CD14-positive monocyte (primary cell): ENCODE results near the gene SETBP1. TPM values are rescaled to one million over a fixed set of nuclear protein-coding genes. Genes with fewer than 3 reads are reported as not detected.

Source experiments
- DNase-seq, 3 donors: peaks; one replicate each; pipeline ENCODE4 v3.0.0-alpha.2; 2011 to 2022
- H2AFZ ChIP-seq: 2 replicates; pipeline ENCODE4 v1.6.0; 2012; ENCODE audit warnings: mild to moderate bottlenecking, low read depth, low read length, inconsistent platforms; ENCODE audit not compliant: insufficient read depth, poor library complexity, severe bottlenecking
- H3K27ac ChIP-seq, 2 donors: 1 replicate in 1 of 2; 2 replicates in 1 of 2; pipeline ENCODE4 v1.5.1; 2012 to 2013; ENCODE audit warnings: low read length in 2 of 2, control low read depth in 1 of 2, inconsistent platforms in 1 of 2, low read depth in 1 of 2, mild to moderate bottlenecking in 1 of 2
- H3K27me3 ChIP-seq, 2 donors: one replicate each; pipeline versions ENCODE4 v1.6.0 to v1.6.1; 2011 to 2013; ENCODE audit warnings: low read length in 2 of 2; ENCODE audit not compliant: control insufficient read depth in 2 of 2, insufficient read depth in 2 of 2
- H3K36me3 ChIP-seq, 2 donors: replicated peaks in 1 of 2; 1 replicate in 1 of 2; 2 replicates in 1 of 2; pipeline versions ENCODE4 v1.5.1 to v1.6.1; 2012 to 2013; ENCODE audit warnings: low read length in 2 of 2, control low read depth in 1 of 2, inconsistent platforms in 1 of 2, mild to moderate bottlenecking in 1 of 2; ENCODE audit not compliant: insufficient read depth in 2 of 2, control insufficient read depth in 1 of 2
- H3K4me1 ChIP-seq, 2 donors: 1 replicate in 1 of 2; 2 replicates in 1 of 2; pipeline versions ENCODE4 v1.5.1 to v1.6.1; 2012 to 2013; ENCODE audit warnings: low read length in 2 of 2, control low read depth in 1 of 2, inconsistent platforms in 1 of 2, mild to moderate bottlenecking in 1 of 2, moderate library complexity in 1 of 2; ENCODE audit not compliant: insufficient read depth in 2 of 2, control insufficient read depth in 1 of 2
- H3K4me2 ChIP-seq: replicated peaks from 2 replicates; pipeline ENCODE3; 2012; ENCODE audit warnings: low read length, moderate library complexity, mild to moderate bottlenecking; ENCODE audit not compliant: poor library complexity, severe bottlenecking; ENCODE audit errors: extremely low read depth
- H3K4me3 ChIP-seq, 3 experiments: fragments of 200-600 bp in 1 of 3; sonication (generic) in 1 of 3; replicated peaks in 1 of 3; 1 replicate in 2 of 3; 2 replicates in 1 of 3; pipeline ENCODE4 v1.5.1; 2011 to 2013; ENCODE audit warnings: low read length in 3 of 3, mild to moderate bottlenecking in 3 of 3, control low read depth in 2 of 3, low read depth in 2 of 3, inconsistent platforms in 1 of 3, moderate library complexity in 1 of 3
- H3K79me2 ChIP-seq: 2 replicates; pipeline ENCODE4 v1.6.0; 2012; ENCODE audit warnings: mild to moderate bottlenecking, control low read depth, inconsistent platforms, low read length, moderate library complexity; ENCODE audit not compliant: insufficient read depth
- H3K9ac ChIP-seq: 2 replicates; pipeline ENCODE4 v1.6.0; 2017; ENCODE audit warnings: low read length, mild to moderate bottlenecking; ENCODE audit not compliant: insufficient read depth, poor library complexity, severe bottlenecking
- H3K9me3 ChIP-seq, 2 donors: replicated peaks in 1 of 2; 1 replicate in 1 of 2; 2 replicates in 1 of 2; pipeline versions ENCODE4 v1.5.1 to v1.6.1; 2012 to 2013; ENCODE audit warnings: low read length in 2 of 2, control low read depth in 1 of 2; ENCODE audit not compliant: control insufficient read depth in 1 of 2, insufficient read depth in 1 of 2
- H4K20me1 ChIP-seq: 2 replicates; pipeline ENCODE4 v1.6.0; 2012; ENCODE audit warnings: mild to moderate bottlenecking, low read length, control low read depth, moderate library complexity; ENCODE audit not compliant: insufficient read depth
- H3K27ac Mint-ChIP-seq, 7 donors: one replicate each; pipeline ENCODE4 v1.8.0; 2020; ENCODE audit warnings: mild to moderate bottlenecking in 7 of 7, mixed read lengths in 7 of 7, moderate library complexity in 6 of 7, inconsistent platforms in 2 of 7
- H3K27me3 Mint-ChIP-seq, 3 donors: one replicate each; pipeline ENCODE4 v1.8.0; 2021 to 2022; ENCODE audit warnings: low read depth in 3 of 3, mild to moderate bottlenecking in 3 of 3, mixed read lengths in 3 of 3, moderate library complexity in 3 of 3, inconsistent platforms in 1 of 3
- H3K36me3 Mint-ChIP-seq, 2 donors: one replicate each; pipeline ENCODE4 v1.8.0; 2020; ENCODE audit warnings: mixed read lengths in 2 of 2, inconsistent platforms in 1 of 2, mild to moderate bottlenecking in 1 of 2
- H3K4me1 Mint-ChIP-seq: one replicate; pipeline ENCODE4 v1.8.0; 2020; ENCODE audit warnings: mild to moderate bottlenecking, mixed read lengths
- H3K4me3 Mint-ChIP-seq, 2 donors: one replicate each; pipeline ENCODE4 v1.8.0; 2020; ENCODE audit warnings: mild to moderate bottlenecking in 2 of 2, mixed read lengths in 2 of 2, moderate library complexity in 1 of 2
- H3K9me3 Mint-ChIP-seq, 7 donors: one replicate each; pipeline ENCODE4 v1.8.0; 2020 to 2022; ENCODE audit warnings: mixed read lengths in 7 of 7, mild to moderate bottlenecking in 6 of 7, moderate library complexity in 6 of 7, inconsistent platforms in 2 of 7
- CTCF ChIP-seq: fragments of 200-600 bp; IDR thresholded peaks from one replicate; pipeline ENCODE4 v1.8.0; 2022; ENCODE audit warnings: antibody characterized with exemption, mild to moderate bottlenecking
- WGBS: methylation state at CpG from one replicate; pipeline ENCODE4 v1.1.5; 2013; ENCODE audit warnings: missing lambda C conversion rate; ENCODE audit not compliant: insufficient coverage; 5-methylcytosine and 5-hydroxymethylcytosine counted together
- intact Hi-C, 2 donors: fragments of 100-400 bp; cut with micrococcal nuclease; formaldehyde crosslinking; loops; one replicate each; pipeline versions ENCODE4 v1.15.0 to v1.15.1; 2023
- polyA plus RNA-seq, 3 donors: library from polyadenylated mRNA; depleted of rRNA in 1 of 3; unstranded in 2 of 3; stranded (reverse) in 1 of 3; fragments of 300-500 nt in 2 of 3; fragments of >200 nt in 1 of 3; fragmentation: Illumina TruSeq in 2 of 3; gene quantifications; 1 replicate in 2 of 3; 2 replicates in 1 of 3; pipeline ENCODE4 v1.2.3, GENCODE V29; 2012 to 2021

The SETBP1 gene
- polyA plus RNA-seq, 3 donors = 0.01 to 1.2 TPM; not detected in 1

- Histone ChIP-seq H2AFZ (no peak overlapping the region), H3K36me3 (no peaks in the 10 kb centered on the region), H3K9ac (no peak overlapping the region), H3K9me3 (peaks cover 0 to 22% of the 10 kb centered on the region in 2 donors), H3K4me3 (no peak overlapping the region), H3K4me2 (no peak overlapping the region), H3K27me3 (peaks cover 93 to 94% of the 10 kb centered on the region in 2 donors), H3K79me2 (no peaks in the 10 kb centered on the region), H4K20me1 (no peaks in the 10 kb centered on the region), H3K27ac (no peak overlapping the region), H3K4me1 (peaks cover 26 to 32% of the 10 kb centered on the region in 2 donors)
- Mint-ChIP-seq H3K9me3 (peaks cover 0 to 16% (median 4%) of the 10 kb centered on the region in 7 donors), H3K4me1 (peaks cover 54% of the 10 kb centered on the region), H3K27ac (peak overlapping the region in 5 of 7 donors; percentile 54 to 80 (median 68)), H3K36me3 (peaks cover 6 to 36% of the 10 kb centered on the region in 2 donors), H3K27me3 (peaks cover 91 to 97% (median 95%) of the 10 kb centered on the region in 3 donors), H3K4me3 (peak overlapping the region in 1 of 2 donors; percentile 82)
- peak; percentile 87 to 97 (median 88) for DNase-seq
- TF ChIP-seq CTCF = no peak
- intact Hi-C loops = no loop called here
- WGBS = 71% methylated on average over 5 of the region's 8 CpGs
Observed at GRCh38 chr18:44733069-44733753, 52.5 kb downstream of the SETBP1 start.

GRCh38 chr18:44733754-44734465 lies 53.2 kb downstream of the SETBP1 start:
- Histone ChIP-seq H3K4me2 (no peak overlapping the region), H3K9ac (no peak overlapping the region), H3K27ac (no peak overlapping the region), H2AFZ (no peak overlapping the region), H3K27me3 (peaks cover 92 to 94% of the 10 kb centered on the region in 2 donors), H3K4me1 (peaks cover 26 to 32% of the 10 kb centered on the region in 2 donors), H3K4me3 (no peak overlapping the region), H3K36me3 (no peaks in the 10 kb centered on the region), H4K20me1 (no peaks in the 10 kb centered on the region), H3K79me2 (no peaks in the 10 kb centered on the region), H3K9me3 (peaks cover 0 to 19% of the 10 kb centered on the region in 2 donors)
- intact Hi-C loops = no loop called here
- WGBS = no CpG with 5 or more reads among the region's 3 CpGs
- DNase-seq = no peak
- H3K9me3 Mint-ChIP-seq = peaks cover 0 to 16% (median 4%) of the 10 kb centered on the region in 7 donors
- H3K27ac Mint-ChIP-seq = peak overlapping the region in 4 of 7 donors; percentile 1 to 71 (median 44)
- no peak for TF ChIP-seq CTCF
- peaks cover 6 to 32% of the 10 kb centered on the region in 2 donors for H3K36me3 Mint-ChIP-seq
- peak overlapping the region in 1 of 2 donors; percentile 82 for H3K4me3 Mint-ChIP-seq
- H3K4me1 Mint-ChIP-seq = peaks cover 54% of the 10 kb centered on the region
- peaks cover 92 to 97% (median 95%) of the 10 kb centered on the region in 3 donors for H3K27me3 Mint-ChIP-seq
